Kidney epithelial cell (primary cell): Measurements from ENCODE around the gene ENTPD8. TPM values are rescaled to one million over a fixed set of nuclear protein-coding genes. Genes with fewer than 3 reads are reported as not detected.

Experiments used
- DNase-seq: peaks from one replicate; pipeline ENCODE4 v3.0.0-alpha.2; 2010; ENCODE audit warnings: low read depth
- H3K27me3 ChIP-seq: 2 replicates; pipeline ENCODE4 v1.6.0; 2011; ENCODE audit warnings: low read length; ENCODE audit not compliant: control insufficient read depth, insufficient read depth
- H3K36me3 ChIP-seq: 2 replicates; pipeline ENCODE4 v1.5.1; 2011; ENCODE audit warnings: low read length; ENCODE audit not compliant: control insufficient read depth, insufficient read depth
- H3K4me3 ChIP-seq: 2 replicates; pipeline ENCODE4 v1.5.1; 2011; ENCODE audit warnings: low read depth, mild to moderate bottlenecking, control low read depth, low read length
- CTCF ChIP-seq: IDR thresholded peaks from 2 replicates; pipeline ENCODE4 v1.5.1; 2011; ENCODE audit warnings: mild to moderate bottlenecking, moderate library complexity, low read length, control low read depth, inconsistent platforms; ENCODE audit not compliant: insufficient read depth, poor library complexity, severe bottlenecking
- total RNA-seq: library from RNA; depleted of rRNA; stranded (reverse); fragments of >200 nt; gene quantifications from 2 replicates; pipeline ENCODE4 v1.2.3, GENCODE V29; 2015

The ENTPD8 gene
- total RNA-seq, 1 donor from 2014 or later, result not detected

GRCh38 chr9:137462396-137462985 lies 21.3 kb upstream of the ENTPD8 start:
- no peak overlapping the region for H3K4me3 ChIP-seq
- peaks cover 8% of the 10 kb centered on the region for H3K27me3 ChIP-seq
- no peaks in the 10 kb centered on the region for H3K36me3 ChIP-seq
- no peak for DNase-seq
- TF ChIP-seq CTCF, result no peak

- H3K27me3 ChIP-seq, result peaks cover 8% of the 10 kb centered on the region
- no peaks in the 10 kb centered on the region for H3K36me3 ChIP-seq
- DNase-seq, result no peak
- TF ChIP-seq CTCF, result no peak
- H3K4me3 ChIP-seq, result no peak overlapping the region
These were observed 20.7 kb upstream of the ENTPD8 start for GRCh38 chr9:137461663-137462395.

GRCh38 chr9:137461316-137461662 lies 20.1 kb upstream of the ENTPD8 start:
- Histone ChIP-seq H3K36me3 (no peaks in the 10 kb centered on the region), H3K4me3 (no peak overlapping the region), H3K27me3 (peaks cover 8% of the 10 kb centered on the region)
- no peak for TF ChIP-seq CTCF
- no peak for DNase-seq

- no peak for DNase-seq
- TF ChIP-seq CTCF, result no peak
- peaks cover 8% of the 10 kb centered on the region for H3K27me3 ChIP-seq
- no peaks in the 10 kb centered on the region for H3K36me3 ChIP-seq
- no peak overlapping the region for H3K4me3 ChIP-seq
These were observed 19.5 kb upstream of the ENTPD8 start for GRCh38 chr9:137460363-137461315.

GRCh38 chr9:137459601-137460362 lies 18.6 kb upstream of the ENTPD8 start:
- no peak for TF ChIP-seq CTCF
- no peak for DNase-seq
- Histone ChIP-seq H3K36me3 (no peaks in the 10 kb centered on the region), H3K4me3 (peak overlapping the region; percentile 25), H3K27me3 (peaks cover 8% of the 10 kb centered on the region)
